Measurements from ENCODE around the gene POLN.
"Not testable (repeated sequence)": the region's sequence is repeated elsewhere in the genome, so short reads cannot be mapped to it uniquely, and the experiment has no call there.

Gene POLN

DNA sequence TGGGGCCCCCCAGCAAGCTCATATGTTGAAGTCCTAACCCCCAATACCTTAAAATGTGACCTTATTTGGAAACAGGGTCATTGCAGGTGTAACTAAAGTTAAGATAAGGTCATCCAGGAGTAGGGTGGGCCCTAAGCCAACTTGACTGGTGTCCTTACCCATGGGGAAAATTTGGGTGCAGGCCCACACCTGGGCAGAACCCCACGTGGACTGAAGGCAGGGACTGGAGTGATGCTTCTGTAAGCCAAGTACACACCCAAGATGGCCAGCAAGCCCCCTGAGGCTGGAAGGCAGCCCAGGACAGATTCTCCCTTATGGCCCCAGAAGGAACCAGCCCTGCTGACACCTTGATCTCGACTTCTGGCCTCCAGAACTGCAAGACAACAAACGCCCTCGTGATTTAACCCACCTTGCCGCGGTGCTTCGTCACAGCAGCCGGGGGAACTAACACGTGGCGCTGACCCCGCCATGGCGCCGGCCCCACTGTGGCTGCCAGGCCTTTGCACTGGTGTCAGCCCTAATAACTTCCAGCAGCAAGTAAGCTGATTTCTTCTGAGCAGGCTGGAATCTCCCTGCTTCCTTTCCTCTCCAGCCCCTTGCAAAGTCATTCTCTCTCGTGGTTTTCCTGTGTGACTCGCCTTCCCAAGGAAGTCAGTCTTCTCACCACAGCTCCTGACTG is 43.2 kb upstream of the POLN start:
- no peaks in the 10 kb centered on the region for H3K27me3 ChIP-seq (ENCODE audit: control insufficient read depth, insufficient read depth, low read length)
- H3K27ac ChIP-seq (ENCODE audit: low read depth, low read length): no peak overlapping the region
- H3K36me3 ChIP-seq (ENCODE audit: control insufficient read depth, insufficient read depth, low read length): no peaks in the 10 kb centered on the region
- no peak overlapping the region for H3K4me3 ChIP-seq (ENCODE audit: low read depth, low read length)
- H3K4me1 ChIP-seq (ENCODE audit: control insufficient read depth, insufficient read depth, low read length): no peaks in the 10 kb centered on the region
- no peaks in the 10 kb centered on the region for H3K9me3 ChIP-seq (ENCODE audit: control insufficient read depth, insufficient read depth, low read length)
- no peak overlapping the region for H3K9ac ChIP-seq (ENCODE audit: low read depth, low read length)

DNA sequence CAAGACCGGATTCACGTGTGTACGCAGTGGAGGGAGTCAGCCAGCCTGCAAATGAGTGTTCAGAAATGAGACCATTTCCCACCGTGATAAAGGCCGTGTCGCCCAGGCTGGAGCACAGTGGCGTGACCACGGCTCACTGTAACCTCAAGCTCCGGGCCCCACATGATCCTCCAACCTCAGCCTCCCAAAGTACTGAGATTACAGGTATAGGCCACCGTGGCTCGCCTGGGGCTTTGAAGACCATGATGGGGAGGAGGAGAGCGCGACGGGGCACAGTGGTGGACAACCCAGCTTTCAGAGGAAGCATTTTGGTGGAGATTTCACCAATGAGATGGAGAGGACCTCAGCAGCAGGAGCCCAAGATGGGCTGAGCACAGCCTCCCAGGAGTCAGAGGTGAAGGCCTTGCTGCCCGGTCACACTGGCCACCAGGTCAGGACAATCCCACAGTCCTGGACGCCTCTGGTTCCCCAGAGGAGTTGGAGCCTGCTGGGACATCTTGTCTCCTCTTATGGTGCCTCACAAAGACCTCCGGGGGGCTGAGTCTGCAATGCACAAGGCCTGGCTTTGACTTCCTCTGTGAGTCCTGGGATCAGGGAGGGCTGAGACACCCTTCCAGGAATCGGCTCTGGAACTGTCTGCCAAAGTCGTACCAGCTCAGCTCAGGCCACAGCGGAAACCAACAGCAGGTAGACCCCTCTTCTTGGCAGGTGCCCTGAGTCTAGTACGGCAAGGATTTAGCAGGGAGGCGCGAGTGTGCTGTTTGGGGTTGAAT is 42.4 kb upstream of the POLN start:
- H3K27me3 ChIP-seq (ENCODE audit: control insufficient read depth, insufficient read depth, low read length): no peaks in the 10 kb centered on the region
- H3K4me1 ChIP-seq (ENCODE audit: control insufficient read depth, insufficient read depth, low read length): no peaks in the 10 kb centered on the region
- no peak overlapping the region for H3K4me3 ChIP-seq (ENCODE audit: low read depth, low read length)
- no peaks in the 10 kb centered on the region for H3K9me3 ChIP-seq (ENCODE audit: control insufficient read depth, insufficient read depth, low read length)
- no peak overlapping the region for H3K9ac ChIP-seq (ENCODE audit: low read depth, low read length)
- H3K27ac ChIP-seq (ENCODE audit: low read depth, low read length): no peak overlapping the region
- no peaks in the 10 kb centered on the region for H3K36me3 ChIP-seq (ENCODE audit: control insufficient read depth, insufficient read depth, low read length)

DNA sequence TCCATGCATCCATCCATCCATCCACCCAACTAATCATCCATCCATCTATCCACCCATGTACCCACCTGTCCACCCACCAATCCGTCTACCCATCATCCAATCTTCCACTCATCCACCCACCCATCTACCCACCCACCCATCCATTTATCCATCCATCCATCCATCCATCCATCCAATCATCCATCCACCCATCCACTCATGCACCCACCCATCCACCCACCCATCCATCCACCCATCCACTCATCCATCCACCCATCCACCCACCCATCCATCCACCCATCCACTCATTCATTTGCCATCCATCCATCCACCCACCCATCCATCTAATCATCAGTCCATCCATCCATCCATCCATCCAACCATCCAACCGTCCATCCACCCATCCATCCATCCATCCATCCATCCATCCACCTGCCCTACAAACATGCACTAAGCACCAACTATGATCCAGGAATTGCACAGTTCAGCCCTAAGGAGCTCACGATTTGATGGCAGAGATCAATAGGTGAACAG is 41.3 kb upstream of the POLN start:
- H3K9ac ChIP-seq (ENCODE audit: low read depth, low read length): no peak overlapping the region
- H3K36me3 ChIP-seq (ENCODE audit: control insufficient read depth, insufficient read depth, low read length): no peaks in the 10 kb centered on the region
- no peaks in the 10 kb centered on the region for H3K9me3 ChIP-seq (ENCODE audit: control insufficient read depth, insufficient read depth, low read length)
- no peak overlapping the region for H3K27ac ChIP-seq (ENCODE audit: low read depth, low read length)
- H3K27me3 ChIP-seq (ENCODE audit: control insufficient read depth, insufficient read depth, low read length): no peaks in the 10 kb centered on the region
- no peak overlapping the region for H3K4me3 ChIP-seq (ENCODE audit: low read depth, low read length)
- H3K4me1 ChIP-seq (ENCODE audit: control insufficient read depth, insufficient read depth, low read length): no peaks in the 10 kb centered on the region

DNA sequence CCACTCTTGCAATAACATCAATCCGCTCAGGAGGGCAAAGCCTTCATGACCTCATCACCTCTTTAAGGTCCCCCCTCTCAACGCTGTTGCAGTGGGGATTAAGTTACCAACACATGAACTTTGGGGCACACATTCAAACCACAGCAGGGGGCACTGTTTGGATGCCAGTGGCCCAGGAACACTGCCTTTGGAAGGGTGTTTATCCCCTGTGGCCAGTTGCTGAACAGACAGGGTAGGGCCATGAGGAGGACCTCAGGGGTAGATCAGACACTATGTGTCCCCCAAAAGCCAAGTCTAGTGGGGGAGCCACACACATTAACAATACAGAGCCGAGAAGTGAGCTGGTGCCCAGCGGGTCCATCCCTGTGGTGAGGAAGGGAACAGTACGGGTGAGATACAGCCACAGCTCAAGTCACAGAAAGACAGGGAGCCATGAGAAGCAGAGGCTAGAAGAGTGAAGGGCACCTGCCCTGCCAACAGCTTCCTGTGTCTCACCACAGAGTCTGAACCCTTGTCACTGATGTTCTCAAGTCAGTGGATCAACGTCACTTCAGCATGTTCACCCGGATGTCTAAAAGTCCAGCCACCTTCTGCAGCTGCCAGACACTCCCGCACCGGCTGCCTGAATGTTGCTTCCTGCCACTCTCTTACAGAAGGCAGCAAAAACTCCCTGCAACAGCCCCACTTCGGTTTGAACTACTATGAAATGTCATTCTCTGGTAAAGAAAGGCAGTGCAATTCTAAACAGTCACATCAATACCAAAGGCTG is 39.8 kb upstream of the POLN start:
- Histone ChIP-seq H3K9ac (ENCODE audit: low read depth, low read length) (no peak overlapping the region), H3K9me3 (ENCODE audit: control insufficient read depth, insufficient read depth, low read length) (no peaks in the 10 kb centered on the region), H3K27ac (ENCODE audit: low read depth, low read length) (no peak overlapping the region), H3K36me3 (ENCODE audit: control insufficient read depth, insufficient read depth, low read length) (no peaks in the 10 kb centered on the region), H3K4me3 (ENCODE audit: low read depth, low read length) (no peak overlapping the region), H3K27me3 (ENCODE audit: control insufficient read depth, insufficient read depth, low read length) (no peaks in the 10 kb centered on the region), H3K4me1 (ENCODE audit: control insufficient read depth, insufficient read depth, low read length) (no peaks in the 10 kb centered on the region)

DNA sequence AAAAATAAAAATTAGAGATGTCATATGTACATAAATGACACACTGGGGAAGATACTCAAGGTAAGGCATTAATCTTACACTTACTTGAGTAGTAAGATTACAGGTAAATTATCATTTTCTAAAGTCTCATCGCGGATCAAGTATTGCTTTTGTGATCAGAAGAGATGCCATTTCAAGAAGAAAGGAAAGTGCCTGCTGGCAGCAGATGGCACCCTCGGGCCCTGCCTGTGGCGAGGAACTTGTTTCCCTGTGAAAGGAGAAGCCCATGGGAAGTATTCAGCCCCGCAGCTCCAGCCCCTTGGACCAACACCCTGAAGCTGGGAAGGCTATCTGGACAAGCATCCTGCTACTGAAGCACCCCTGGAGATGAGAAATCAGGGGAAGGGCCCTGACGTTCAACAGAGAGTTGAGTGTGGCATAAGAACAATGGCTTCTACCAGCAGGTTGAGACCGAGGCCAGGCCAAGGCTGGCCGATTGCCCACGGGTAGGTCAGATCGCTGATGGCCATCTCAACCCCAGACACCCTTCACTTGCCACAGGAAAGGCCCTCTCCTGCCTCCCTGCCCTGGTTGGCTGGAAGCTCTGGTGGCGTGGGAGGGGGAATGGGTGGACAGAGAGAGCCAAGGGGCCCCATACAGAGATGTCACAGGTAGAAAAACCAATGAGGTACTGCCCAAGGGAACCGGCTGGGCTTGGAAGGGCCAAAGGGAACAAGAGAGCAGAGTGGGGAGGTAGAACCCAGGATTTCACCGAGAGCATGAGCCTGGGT is 38.8 kb upstream of the POLN start:
- Histone ChIP-seq H3K27ac (ENCODE audit: low read depth, low read length) (no peak overlapping the region), H3K9me3 (ENCODE audit: control insufficient read depth, insufficient read depth, low read length) (no peaks in the 10 kb centered on the region), H3K4me3 (ENCODE audit: low read depth, low read length) (no peak overlapping the region), H3K4me1 (ENCODE audit: control insufficient read depth, insufficient read depth, low read length) (no peaks in the 10 kb centered on the region), H3K36me3 (ENCODE audit: control insufficient read depth, insufficient read depth, low read length) (no peaks in the 10 kb centered on the region), H3K27me3 (ENCODE audit: control insufficient read depth, insufficient read depth, low read length) (no peaks in the 10 kb centered on the region), H3K9ac (ENCODE audit: low read depth, low read length) (no peak overlapping the region)

DNA sequence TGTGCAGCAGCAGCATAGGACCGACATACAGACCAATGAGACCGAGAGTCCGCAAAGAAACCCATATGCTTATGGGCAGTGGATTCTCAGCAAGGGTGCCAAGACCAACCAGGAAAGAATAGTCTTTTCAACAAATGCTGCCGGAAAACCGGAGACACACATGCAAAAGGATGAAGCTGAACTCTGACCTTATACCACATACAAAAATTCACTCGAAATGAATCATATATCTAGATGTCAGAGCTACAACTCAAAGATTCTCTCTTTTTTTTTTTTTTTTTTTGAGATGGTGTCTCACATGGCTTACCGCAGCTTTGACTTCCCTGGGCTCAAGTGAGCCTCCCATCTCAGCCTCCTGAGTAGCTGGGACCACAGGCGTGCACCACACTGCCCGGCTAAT is 36.0 kb upstream of the POLN start:
- H3K4me1 ChIP-seq (ENCODE audit: control insufficient read depth, insufficient read depth, low read length): no peaks in the 10 kb centered on the region
- H3K27ac ChIP-seq (ENCODE audit: low read depth, low read length): no peak overlapping the region
- no peaks in the 10 kb centered on the region for H3K27me3 ChIP-seq (ENCODE audit: control insufficient read depth, insufficient read depth, low read length)
- no peaks in the 10 kb centered on the region for H3K9me3 ChIP-seq (ENCODE audit: control insufficient read depth, insufficient read depth, low read length)
- H3K4me3 ChIP-seq (ENCODE audit: low read depth, low read length): no peak overlapping the region
- H3K9ac ChIP-seq (ENCODE audit: low read depth, low read length): no peak overlapping the region
- H3K36me3 ChIP-seq (ENCODE audit: control insufficient read depth, insufficient read depth, low read length): no peaks in the 10 kb centered on the region

DNA sequence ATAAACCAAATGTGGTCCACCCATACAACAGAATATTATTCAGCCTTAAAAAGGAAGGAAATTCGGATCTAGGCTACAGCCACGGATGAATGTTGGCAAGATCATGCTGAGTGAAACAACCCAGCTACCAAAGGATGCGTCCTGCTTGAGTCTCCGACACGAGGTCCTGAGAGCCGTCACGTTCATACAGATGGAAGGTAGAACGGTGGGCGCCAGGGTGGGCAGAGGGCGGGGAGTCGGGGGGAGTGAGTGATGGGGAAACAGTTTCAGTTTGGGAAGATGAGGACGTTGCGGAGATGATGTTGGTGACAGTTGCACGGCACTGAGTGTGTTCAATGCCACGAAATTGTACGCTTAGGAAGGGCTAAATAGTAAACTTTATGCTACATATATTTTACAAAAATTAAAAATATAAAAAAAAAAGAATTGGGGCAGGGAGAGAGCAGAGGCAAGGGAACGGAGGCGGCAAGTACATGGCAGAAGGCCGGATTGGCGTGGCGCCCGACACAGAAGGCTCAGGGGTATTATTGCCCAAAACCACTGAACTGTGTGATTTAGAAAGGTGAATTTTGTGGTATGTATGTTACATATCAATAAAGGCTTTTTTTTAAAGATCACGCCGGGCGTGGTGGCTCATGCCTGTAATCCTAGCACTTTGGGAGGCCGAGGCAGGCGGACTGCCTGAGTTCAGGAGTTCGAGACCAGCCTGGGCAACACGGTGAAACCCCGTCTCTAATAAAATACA is 34.8 kb upstream of the POLN start:
- H3K27ac ChIP-seq (ENCODE audit: low read depth, low read length): no peak overlapping the region
- H3K9ac ChIP-seq (ENCODE audit: low read depth, low read length): no peak overlapping the region
- no peak overlapping the region for H3K4me3 ChIP-seq (ENCODE audit: low read depth, low read length)
- no peaks in the 10 kb centered on the region for H3K36me3 ChIP-seq (ENCODE audit: control insufficient read depth, insufficient read depth, low read length)
- no peaks in the 10 kb centered on the region for H3K4me1 ChIP-seq (ENCODE audit: control insufficient read depth, insufficient read depth, low read length)
- no peaks in the 10 kb centered on the region for H3K9me3 ChIP-seq (ENCODE audit: control insufficient read depth, insufficient read depth, low read length)
- H3K27me3 ChIP-seq (ENCODE audit: control insufficient read depth, insufficient read depth, low read length): no peaks in the 10 kb centered on the region

DNA sequence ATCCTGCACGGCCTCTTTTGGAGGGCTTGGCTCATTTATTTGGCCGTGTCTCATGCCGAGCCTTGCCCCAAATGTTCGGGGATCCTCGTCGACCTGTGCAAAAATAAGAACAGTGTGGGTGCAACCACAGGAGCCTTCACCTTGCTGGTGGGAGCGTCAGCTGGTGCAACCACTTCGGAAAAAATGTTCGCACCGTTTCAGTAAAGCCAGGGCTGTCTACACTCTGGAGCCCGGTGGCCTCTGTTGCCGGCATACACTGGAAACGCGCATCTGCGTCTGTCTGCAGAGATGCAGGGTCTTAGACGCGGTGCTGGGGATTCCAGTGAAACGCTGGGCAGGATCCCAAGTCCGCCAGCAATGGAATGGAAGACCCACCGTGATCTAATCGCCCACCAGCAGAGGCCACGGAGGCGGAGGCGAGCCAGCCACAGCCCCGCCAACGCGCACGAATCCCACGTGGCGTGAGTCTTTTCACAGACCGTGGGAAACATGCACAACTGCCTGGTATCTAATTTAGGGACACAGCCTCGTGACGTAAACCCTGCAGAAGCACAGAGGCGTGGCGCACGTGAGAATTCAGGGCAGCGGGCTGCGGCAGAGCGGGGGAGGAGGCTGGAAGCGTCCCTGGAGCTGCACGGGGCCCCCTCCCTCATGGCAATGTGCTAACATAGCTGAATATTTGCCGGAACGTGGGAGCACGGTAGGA is 33.8 kb upstream of the POLN start:
- H3K27me3 ChIP-seq (ENCODE audit: control insufficient read depth, insufficient read depth, low read length): no peaks in the 10 kb centered on the region
- no peak overlapping the region for H3K9ac ChIP-seq (ENCODE audit: low read depth, low read length)
- no peak overlapping the region for H3K4me3 ChIP-seq (ENCODE audit: low read depth, low read length)
- H3K9me3 ChIP-seq (ENCODE audit: control insufficient read depth, insufficient read depth, low read length): no peaks in the 10 kb centered on the region
- H3K27ac ChIP-seq (ENCODE audit: low read depth, low read length): no peak overlapping the region
- no peaks in the 10 kb centered on the region for H3K4me1 ChIP-seq (ENCODE audit: control insufficient read depth, insufficient read depth, low read length)
- no peaks in the 10 kb centered on the region for H3K36me3 ChIP-seq (ENCODE audit: control insufficient read depth, insufficient read depth, low read length)

DNA sequence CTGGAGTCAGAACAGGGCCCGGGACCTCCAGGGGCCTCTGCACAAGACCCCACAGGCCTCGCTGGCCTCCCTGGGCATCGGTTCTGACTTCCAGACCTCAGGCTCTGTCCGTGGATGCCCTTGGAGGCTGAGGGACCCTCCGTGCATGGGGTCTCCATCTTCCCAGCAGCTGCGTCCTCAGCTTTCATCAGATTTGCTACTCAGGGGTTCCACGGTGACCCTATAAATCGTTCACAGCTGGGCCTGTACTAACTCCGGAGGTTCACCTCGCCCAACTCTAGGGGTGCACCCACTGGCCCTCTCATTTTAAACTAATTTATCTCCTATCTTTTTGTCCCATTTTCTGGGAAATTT is 33.1 kb upstream of the POLN start:
- H3K4me1 ChIP-seq (ENCODE audit: control insufficient read depth, insufficient read depth, low read length); H3K4me3 ChIP-seq (ENCODE audit: low read depth, low read length); H3K9me3 ChIP-seq (ENCODE audit: control insufficient read depth, insufficient read depth, low read length); H3K36me3 ChIP-seq (ENCODE audit: control insufficient read depth, insufficient read depth, low read length); H3K27ac ChIP-seq (ENCODE audit: low read depth, low read length); H3K9ac ChIP-seq (ENCODE audit: low read depth, low read length); H3K27me3 ChIP-seq (ENCODE audit: control insufficient read depth, insufficient read depth, low read length): not testable (repeated sequence)
